Sigmoid colon (tissue), 7 donors: ENCODE measurements around the gene MYEOV. TPM values are rescaled to one million over a fixed set of nuclear protein-coding genes. Genes with fewer than 3 reads are reported as not detected.
A peak's percentile ranks its signal among the peaks of the same experiment; 100 is the strongest.

Experiments used
- DNase-seq: peaks from one replicate; pipeline ENCODE4 v3.0.0-alpha.2; 2019
- H3K27ac ChIP-seq, 4 donors: fragments of 200-600 bp; sonication (generic); one replicate each; pipeline ENCODE4 v1.5.1; 2016 to 2019; ENCODE audit warnings: mild to moderate bottlenecking in 1 of 4
- H3K27me3 ChIP-seq, 3 donors: fragments of 200-600 bp; sonication (generic); one replicate each; pipeline ENCODE4 v1.5.1; 2019; ENCODE audit warnings: mild to moderate bottlenecking in 1 of 3
- H3K36me3 ChIP-seq, 4 donors: fragments of 200-600 bp; sonication (generic); one replicate each; pipeline ENCODE4 v1.5.1; 2016 to 2019
- H3K4me1 ChIP-seq, 4 donors: fragments of 200-600 bp; sonication (generic); one replicate each; pipeline ENCODE4 v1.5.1; 2017 to 2019
- H3K4me3 ChIP-seq, 4 donors: fragments of 200-600 bp; sonication (generic); one replicate each; pipeline ENCODE4 v1.5.1; 2017 to 2019; ENCODE audit warnings: mild to moderate bottlenecking in 2 of 4, moderate library complexity in 1 of 4
- H3K9me3 ChIP-seq, 4 donors: fragments of 200-600 bp in 3 of 4; sonication (generic) in 3 of 4; one replicate each; pipeline versions ENCODE4 v1.5.1 to v1.6.1; 2013 to 2019
- CTCF ChIP-seq, 4 experiments: fragments of 450-650 bp in 3 of 4; fragments of 200-600 bp in 1 of 4; IDR thresholded peaks; one replicate each; pipeline ENCODE4 v1.5.1; 2016 to 2019; ENCODE audit warnings: antibody characterized with exemption in 4 of 4, mild to moderate bottlenecking in 3 of 4, moderate library complexity in 2 of 4
- EP300 ChIP-seq, 4 donors: sonication (generic); formaldehyde crosslinking; IDR thresholded peaks; one replicate each; pipeline ENCODE4 v1.6.1; 2017; ENCODE audit warnings: antibody characterized with exemption in 4 of 4
- POLR2A ChIP-seq, 2 donors: fragments of 450-650 bp; IDR thresholded peaks; one replicate each; pipeline ENCODE4 v1.6.1; 2016; ENCODE audit warnings: antibody characterized with exemption in 2 of 2, mild to moderate bottlenecking in 2 of 2, moderate library complexity in 2 of 2
- POLR2AphosphoS5 ChIP-seq, 4 donors: sonication (generic); formaldehyde crosslinking; IDR thresholded peaks; one replicate each; pipeline ENCODE4 v1.6.1; 2017; ENCODE audit warnings: antibody characterized with exemption in 4 of 4
- WGBS, 2 donors: extraction: QIAGEN DNeasy Blood & Tissue Kit; methylation state at CpG; one replicate each; pipeline ENCODE4 v1.1.7; 2013; 5-methylcytosine and 5-hydroxymethylcytosine counted together
- intact Hi-C: fragments of 100-400 bp; cut with DNase I; formaldehyde crosslinking; loops from one replicate; pipeline ENCODE4 v1.15.1; 2023
- polyA plus RNA-seq, 3 donors: library from polyadenylated mRNA; stranded (reverse); fragments of 200-250 nt; gene quantifications; one replicate each; pipeline ENCODE4 v1.2.3, GENCODE V29; 2013
- total RNA-seq, 4 donors: library from RNA; depleted of rRNA; stranded (reverse); fragments of >200 nt; gene quantifications; one replicate each; pipeline ENCODE4 v1.1.0, GENCODE V29; 2016
- donor health status: healthy with polysubstance abuse.
- donor health status: Bipolar disorder and iron deficiency.
- donor health status: healthy.

MYEOV gene
- total and polyA plus RNA-seq, 7 donors, result 1.2 to 11.1 (median 10.1) TPM; not detected in 4

DNA sequence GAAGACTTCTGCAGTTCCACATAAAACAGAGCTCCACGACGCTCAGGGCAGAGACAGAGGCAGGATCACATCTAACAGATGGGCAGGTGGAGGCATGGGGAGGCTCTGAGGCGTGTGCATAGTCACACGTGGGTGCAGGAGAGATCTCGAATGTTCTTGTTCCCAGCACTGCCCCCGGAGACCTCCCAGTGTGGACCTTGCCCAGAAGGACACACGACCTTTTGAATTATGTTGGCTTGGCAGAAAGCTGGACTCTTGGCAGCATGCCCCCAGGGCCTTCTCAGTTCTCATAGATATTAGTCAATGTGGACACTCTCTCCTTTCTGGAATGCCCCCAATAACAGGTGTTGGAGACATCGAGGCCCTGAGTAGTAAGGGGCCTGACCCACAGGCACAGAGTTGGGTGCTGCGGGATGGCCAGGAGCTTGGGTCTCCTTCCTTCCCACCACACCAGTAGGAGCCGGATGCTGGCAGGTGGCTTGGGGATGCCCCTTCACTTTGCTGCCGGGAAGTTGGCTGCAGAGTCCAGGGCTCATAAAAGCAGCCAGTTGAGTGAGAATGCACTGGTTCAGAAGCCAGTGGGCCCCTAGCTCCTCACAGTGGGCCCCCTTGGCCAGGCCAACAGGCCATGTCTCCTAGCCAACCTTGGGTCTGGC, 12.1 kb downstream of the MYEOV start:
- Histone ChIP-seq H3K4me1 (peaks cover 0 to 11% (median 0%) of the 10 kb centered on the region in 4 donors), H3K9me3 (no peaks in the 10 kb centered on the region), H3K4me3 (no peak overlapping the region), H3K36me3 (no peaks in the 10 kb centered on the region), H3K27me3 (no peaks in the 10 kb centered on the region), H3K27ac (no peak overlapping the region)
- WGBS, 2 donors, result 70 to 81% methylated on average over 11 of the region's 11 CpGs
- TF ChIP-seq POLR2A (IDR thresholded peaks at IDR 0.05) (no peak), CTCF (IDR thresholded peaks at IDR 0.05) (no peak), EP300 (IDR thresholded peaks at IDR 0.05) (no peak), POLR2AphosphoS5 (IDR thresholded peaks at IDR 0.05) (no peak)
- intact Hi-C loops, result no loop called here
- no peak for DNase-seq

DNA sequence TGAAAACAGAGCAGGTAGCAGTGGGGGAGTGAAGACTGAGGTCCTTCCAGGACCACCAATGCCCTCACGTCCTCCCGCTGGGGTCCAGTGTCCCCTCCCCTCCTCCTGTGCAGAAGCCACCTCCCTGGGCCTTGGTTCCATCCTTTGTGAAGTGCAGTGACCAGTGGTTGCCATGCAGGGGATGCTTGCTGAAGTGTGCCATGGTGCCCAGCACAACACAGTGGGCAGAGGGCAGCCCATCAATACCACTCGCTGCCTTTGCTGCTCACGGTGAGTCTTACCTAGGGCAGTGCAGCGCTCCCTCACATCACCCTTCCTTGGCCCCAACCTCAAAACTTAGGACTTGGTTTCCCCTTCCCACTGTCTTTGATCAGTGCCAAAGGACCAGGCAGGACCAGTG, 12.9 kb downstream of the MYEOV start:
- DNase-seq, result peak; percentile 48
- H3K4me3 ChIP-seq, result no peak overlapping the region
- H3K9me3 ChIP-seq, result no peaks in the 10 kb centered on the region
- H3K27ac ChIP-seq, result no peak overlapping the region
- no peaks in the 10 kb centered on the region for H3K36me3 ChIP-seq
- H3K27me3 ChIP-seq, result no peaks in the 10 kb centered on the region
- intact Hi-C loops, result no loop called here
- peaks cover 0 to 4% (median 0%) of the 10 kb centered on the region in 4 donors for H3K4me1 ChIP-seq
- TF ChIP-seq CTCF (IDR thresholded peaks at IDR 0.05) (no peak), EP300 (IDR thresholded peaks at IDR 0.05) (no peak), POLR2A (IDR thresholded peaks at IDR 0.05) (no peak), POLR2AphosphoS5 (IDR thresholded peaks at IDR 0.05) (no peak)
- WGBS, 2 donors, result 96% methylated on average over 5 of the region's 5 CpGs

- peak; percentile 38 for DNase-seq
- TF ChIP-seq POLR2AphosphoS5 (IDR thresholded peaks at IDR 0.05) (no peak), CTCF (IDR thresholded peaks at IDR 0.05) (no peak), POLR2A (IDR thresholded peaks at IDR 0.05) (no peak), EP300 (IDR thresholded peaks at IDR 0.05) (no peak)
- WGBS, 2 donors, result 76 to 92% methylated on average over 6 of the region's 6 CpGs
- intact Hi-C loops, result no loop called here
- H3K4me1 ChIP-seq, result no peaks in the 10 kb centered on the region
- no peak overlapping the region for H3K27ac ChIP-seq
- H3K9me3 ChIP-seq, result no peaks in the 10 kb centered on the region
- no peaks in the 10 kb centered on the region for H3K27me3 ChIP-seq
- H3K4me3 ChIP-seq, result no peak overlapping the region
- no peaks in the 10 kb centered on the region for H3K36me3 ChIP-seq
Observed at GRCh38 chr11:69307421-69307820, 13.5 kb downstream of the MYEOV start.

GRCh38 chr11:69307871-69308431, 14.0 kb downstream of the MYEOV start:
- no peak for TF ChIP-seq EP300 (IDR thresholded peaks at IDR 0.05)
- no peak for TF ChIP-seq POLR2A (IDR thresholded peaks at IDR 0.05)
- no peak for TF ChIP-seq CTCF (IDR thresholded peaks at IDR 0.05)
- no peak for TF ChIP-seq POLR2AphosphoS5 (IDR thresholded peaks at IDR 0.05)
- no peaks in the 10 kb centered on the region for H3K27me3 ChIP-seq
- WGBS, 2 donors, result 46 to 68% methylated on average over 12 of the region's 12 CpGs
- no peak overlapping the region for H3K27ac ChIP-seq
- no peaks in the 10 kb centered on the region for H3K4me1 ChIP-seq
- no peaks in the 10 kb centered on the region for H3K36me3 ChIP-seq
- H3K9me3 ChIP-seq, result no peaks in the 10 kb centered on the region
- intact Hi-C loops, result no loop called here
- DNase-seq, result peak; percentile 44
- no peak overlapping the region for H3K4me3 ChIP-seq
